Fibroblast of skin of left quadriceps (primary cell): Measurements from ENCODE around the gene CFAP92.
"Not testable (repeated sequence)": the region's sequence is repeated elsewhere in the genome, so short reads cannot be mapped to it uniquely, and the experiment has no call there.

Source experiments
- DNase-seq, 2 experiments: peaks; one replicate each; pipeline ENCODE4 v3.0.0-alpha.2; 2013; ENCODE audit warnings: low read depth in 2 of 2

The CFAP92 gene

DNA sequence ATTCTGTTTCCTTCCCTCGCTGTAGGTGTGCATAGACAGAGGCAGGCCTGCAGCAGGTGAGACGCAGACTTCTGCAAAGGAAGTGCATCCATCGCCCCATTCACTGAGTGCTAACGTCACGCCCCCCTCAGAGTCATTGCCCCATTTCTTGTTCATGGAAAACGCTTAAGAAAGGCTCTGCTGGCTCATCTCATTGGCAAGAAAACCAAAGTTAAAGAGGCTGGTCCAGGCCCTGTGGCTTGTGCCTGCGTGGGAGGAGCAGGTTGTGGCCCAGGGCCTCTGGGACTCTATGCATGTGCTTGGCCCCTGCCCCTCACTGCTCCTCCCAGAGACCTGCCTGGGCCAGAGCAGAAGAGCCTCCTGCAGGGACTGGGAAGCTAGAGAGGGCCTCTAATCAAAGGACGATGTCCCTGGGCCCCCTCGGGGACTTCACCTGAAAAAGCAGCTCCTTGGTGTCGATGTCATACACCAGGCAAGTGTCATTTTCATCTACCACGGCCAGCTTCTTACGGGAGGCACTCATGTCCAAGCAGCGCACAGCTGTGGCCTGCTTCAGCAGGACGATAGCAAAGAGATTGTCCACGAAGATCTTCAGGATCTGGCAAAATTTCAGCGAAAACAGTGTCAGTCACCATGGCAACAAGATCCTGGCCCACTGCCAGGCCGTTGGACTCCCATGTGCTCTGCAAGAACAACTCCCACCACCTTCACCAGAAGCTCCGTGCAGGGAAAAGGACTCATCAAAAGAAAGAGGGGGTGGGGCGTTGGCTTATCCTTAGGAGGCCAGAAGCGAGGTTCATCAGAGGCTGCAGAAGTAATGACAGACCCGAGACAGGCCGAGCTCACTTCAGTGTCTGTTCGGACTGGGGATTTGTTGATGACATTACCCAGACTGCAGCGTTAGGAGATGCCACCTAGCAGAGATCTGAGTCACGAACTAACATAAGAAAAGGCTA is 128.7 kb downstream of the CFAP92 start:
- DNase-seq = not testable (repeated sequence)

DNA sequence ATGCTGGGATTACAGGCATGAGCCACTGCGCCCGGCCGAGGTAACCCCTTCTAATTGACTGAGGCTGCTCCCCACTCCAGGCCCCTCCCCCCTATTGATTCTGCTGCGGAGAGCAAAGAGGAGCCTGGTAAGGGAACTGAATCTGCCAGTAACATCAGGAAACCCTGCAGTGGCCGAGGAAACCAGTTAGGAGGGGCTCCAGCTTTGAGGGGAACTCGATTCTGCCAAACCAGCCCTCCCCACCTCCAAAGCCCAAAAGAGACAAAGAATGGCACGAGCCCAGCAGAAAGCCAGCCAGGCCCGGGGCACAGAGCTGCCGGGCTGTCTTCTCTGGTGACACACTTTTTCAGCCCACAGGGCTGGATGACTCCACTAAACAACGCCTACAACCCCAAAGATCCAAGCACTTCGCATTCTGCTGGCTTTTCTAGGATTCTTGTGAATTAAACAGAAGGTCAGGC is 129.5 kb downstream of the CFAP92 start:
- no peak for DNase-seq

- DNase-seq = no peak
Measured at GRCh38 chr3:128863560-128863959, 130.3 kb downstream of the CFAP92 start.

- DNase-seq = no peak
Measured at GRCh38 chr3:128861491-128861890, 132.4 kb downstream of the CFAP92 start.
